Parathyroid adenoma (tissue), 2 donors: ENCODE data around the gene AGBL1.
"Not testable (repeated sequence)": the region's sequence is repeated elsewhere in the genome, so short reads cannot be mapped to it uniquely, and the experiment has no call there.

Source experiments
- H2AFZ ChIP-seq: fragments of 300-600 bp; sonication (generic); one replicate; pipeline ENCODE4 v1.7.0; 2017; ENCODE audit warnings: antibody characterized with exemption, mild to moderate bottlenecking
- H3K27ac ChIP-seq: fragments of 300-600 bp; sonication (generic); one replicate; pipeline ENCODE4 v1.7.0; 2017
- H3K27me3 ChIP-seq: fragments of 300-600 bp; sonication (generic); one replicate; pipeline ENCODE4 v1.7.0; 2017; ENCODE audit warnings: low read length; ENCODE audit not compliant: control insufficient read depth, insufficient read depth
- H3K36me3 ChIP-seq: fragments of 300-600 bp; sonication (generic); one replicate; pipeline ENCODE4 v1.7.0; 2017; ENCODE audit warnings: low read length; ENCODE audit not compliant: control insufficient read depth, insufficient read depth
- H3K4me1 ChIP-seq: fragments of 300-600 bp; sonication (generic); one replicate; pipeline ENCODE4 v1.7.0; 2017; ENCODE audit warnings: control low read depth
- H3K4me2 ChIP-seq: fragments of 300-600 bp; sonication (generic); one replicate; pipeline ENCODE4 v1.7.0; 2017; ENCODE audit warnings: low read length
- H3K4me3 ChIP-seq: fragments of 300-600 bp; sonication (generic); one replicate; pipeline ENCODE4 v1.7.0; 2017; ENCODE audit warnings: low read depth, low read length
- H3K79me2 ChIP-seq: fragments of 300-600 bp; sonication (generic); one replicate; pipeline ENCODE4 v1.7.0; 2017; ENCODE audit warnings: control low read depth
- H3K9ac ChIP-seq: fragments of 300-600 bp; sonication (generic); one replicate; pipeline ENCODE4 v1.7.0; 2017; ENCODE audit warnings: mild to moderate bottlenecking
- H3K9me3 ChIP-seq: fragments of 300-600 bp; sonication (generic); one replicate; pipeline ENCODE4 v1.7.0; 2017; ENCODE audit warnings: low read length; ENCODE audit not compliant: control insufficient read depth
- TF ChIP-seq, protein P1 (sequence below): fragments of 300-600 bp; sonication (generic); IDR thresholded peaks from one replicate; pipeline ENCODE4 v1.7.0; 2017; ENCODE audit warnings: antibody characterized with exemption, mild to moderate bottlenecking
- donor health status: primary hyperparathyroidism.

Gene AGBL1

DNA sequence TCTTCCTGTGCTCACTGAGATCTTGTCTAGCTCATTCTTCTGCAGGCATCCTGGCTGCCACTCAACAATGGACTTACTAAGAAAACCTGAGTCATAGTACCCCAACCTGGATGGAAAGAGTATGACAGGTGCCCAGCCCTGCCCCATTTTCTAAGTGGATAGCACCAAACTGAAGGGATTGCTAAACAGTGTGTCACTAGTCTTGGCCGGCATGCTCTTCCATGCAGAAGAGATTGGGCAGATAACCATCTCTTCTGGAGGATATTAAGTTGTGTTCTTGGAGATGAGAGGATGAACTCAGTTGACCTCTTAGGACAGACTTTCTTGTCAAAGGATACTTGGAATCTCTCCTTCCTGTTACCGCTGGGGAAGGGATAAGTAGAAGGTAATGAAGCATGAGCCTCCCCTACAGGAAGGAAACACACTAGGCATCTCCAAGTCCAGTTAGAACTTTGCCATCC lies 797.5 kb downstream of the AGBL1 start:
- H3K4me2 ChIP-seq = no peak overlapping the region
- H3K36me3 ChIP-seq = no peaks in the 10 kb centered on the region
- H3K27me3 ChIP-seq = no peaks in the 10 kb centered on the region
- H3K4me1 ChIP-seq = no peaks in the 10 kb centered on the region
- no peak overlapping the region for H3K4me3 ChIP-seq
- no peak overlapping the region for H3K9ac ChIP-seq
- H3K79me2 ChIP-seq = no peaks in the 10 kb centered on the region
- H2AFZ ChIP-seq = no peak overlapping the region
- no peaks in the 10 kb centered on the region for H3K9me3 ChIP-seq
- TF ChIP-seq, protein P1, sequence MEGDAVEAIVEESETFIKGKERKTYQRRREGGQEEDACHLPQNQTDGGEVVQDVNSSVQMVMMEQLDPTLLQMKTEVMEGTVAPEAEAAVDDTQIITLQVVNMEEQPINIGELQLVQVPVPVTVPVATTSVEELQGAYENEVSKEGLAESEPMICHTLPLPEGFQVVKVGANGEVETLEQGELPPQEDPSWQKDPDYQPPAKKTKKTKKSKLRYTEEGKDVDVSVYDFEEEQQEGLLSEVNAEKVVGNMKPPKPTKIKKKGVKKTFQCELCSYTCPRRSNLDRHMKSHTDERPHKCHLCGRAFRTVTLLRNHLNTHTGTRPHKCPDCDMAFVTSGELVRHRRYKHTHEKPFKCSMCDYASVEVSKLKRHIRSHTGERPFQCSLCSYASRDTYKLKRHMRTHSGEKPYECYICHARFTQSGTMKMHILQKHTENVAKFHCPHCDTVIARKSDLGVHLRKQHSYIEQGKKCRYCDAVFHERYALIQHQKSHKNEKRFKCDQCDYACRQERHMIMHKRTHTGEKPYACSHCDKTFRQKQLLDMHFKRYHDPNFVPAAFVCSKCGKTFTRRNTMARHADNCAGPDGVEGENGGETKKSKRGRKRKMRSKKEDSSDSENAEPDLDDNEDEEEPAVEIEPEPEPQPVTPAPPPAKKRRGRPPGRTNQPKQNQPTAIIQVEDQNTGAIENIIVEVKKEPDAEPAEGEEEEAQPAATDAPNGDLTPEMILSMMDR = no peak
- H3K27ac ChIP-seq = no peak overlapping the region

DNA sequence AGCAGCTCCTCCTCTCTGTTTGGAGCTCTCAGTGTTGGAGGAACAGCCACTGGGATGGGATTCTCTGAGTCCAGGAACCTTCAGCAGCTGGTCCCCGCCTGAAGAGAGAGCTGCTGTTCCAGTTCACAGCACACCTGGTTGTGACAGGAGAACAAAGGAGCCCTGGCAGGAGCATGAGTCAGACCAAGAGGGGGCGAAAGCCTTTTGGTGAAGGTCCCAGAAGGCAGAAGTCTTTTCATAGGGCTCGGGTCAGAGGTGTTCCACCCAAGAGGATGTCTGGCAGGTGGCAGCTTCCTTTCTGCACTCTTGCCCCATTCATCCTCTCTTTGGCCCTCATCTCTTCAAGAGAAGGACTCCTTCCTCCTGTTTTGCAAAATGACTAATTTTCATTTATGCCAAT lies 799.2 kb downstream of the AGBL1 start:
- H3K4me3 ChIP-seq, H3K27ac ChIP-seq, H3K4me2 ChIP-seq, H2AFZ ChIP-seq, H3K9ac ChIP-seq, H3K27me3 ChIP-seq, H3K9me3 ChIP-seq, H3K79me2 ChIP-seq, H3K4me1 ChIP-seq, H3K36me3 ChIP-seq: not testable (repeated sequence)

DNA sequence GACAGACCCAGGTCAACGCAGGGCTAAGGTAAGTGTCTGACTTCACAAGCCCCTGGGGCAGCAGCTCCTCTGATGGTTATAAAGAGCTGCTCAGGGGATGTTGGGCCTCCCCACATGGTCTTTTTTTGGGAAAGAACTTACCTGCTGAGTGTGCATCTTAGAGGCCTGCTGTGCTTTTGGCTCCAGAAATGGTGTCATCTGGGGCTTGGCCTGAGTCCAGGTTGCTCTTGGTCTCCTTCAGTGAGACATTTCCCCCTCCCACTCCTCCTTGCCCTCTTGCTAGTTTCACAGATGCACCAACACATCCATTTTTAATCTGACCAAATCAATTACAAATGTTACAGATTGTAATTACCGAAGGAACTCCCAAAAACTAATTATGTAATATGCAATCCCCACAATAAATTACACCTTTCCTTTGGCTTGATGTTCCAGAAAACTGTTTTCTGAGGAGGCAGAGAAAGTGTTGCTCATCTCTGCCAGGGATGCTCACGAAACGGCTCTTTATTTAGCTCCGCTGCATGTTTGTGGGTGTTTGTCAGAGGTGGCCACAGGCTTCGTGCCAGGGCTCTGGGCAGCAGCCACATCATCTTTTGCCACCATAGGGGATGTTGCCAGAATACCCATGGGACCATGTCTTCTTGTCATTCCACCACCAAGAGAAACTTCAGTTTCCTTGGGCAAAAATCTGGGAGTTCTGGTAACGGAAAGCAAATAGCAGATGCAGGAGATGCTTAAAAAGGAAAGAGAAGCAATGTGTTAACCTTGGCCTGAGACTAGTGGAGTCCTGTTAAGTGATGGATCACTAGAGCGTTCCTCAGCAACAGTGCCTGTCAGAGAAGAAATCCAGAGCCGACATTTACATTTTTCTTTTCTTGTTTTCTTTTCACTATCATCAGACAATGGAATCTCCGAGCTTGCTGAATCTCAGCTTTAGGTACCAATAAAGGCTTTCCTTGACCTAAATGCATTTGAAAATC lies 799.9 kb downstream of the AGBL1 start:
- Histone ChIP-seq H3K4me3 (no peak overlapping the region), H3K27ac (no peak overlapping the region), H3K36me3 (no peaks in the 10 kb centered on the region), H3K9ac (no peak overlapping the region), H3K4me1 (no peaks in the 10 kb centered on the region), H3K27me3 (no peaks in the 10 kb centered on the region), H3K79me2 (no peaks in the 10 kb centered on the region), H2AFZ (no peak overlapping the region), H3K4me2 (no peak overlapping the region), H3K9me3 (no peaks in the 10 kb centered on the region)
- TF ChIP-seq, protein P1 = no peak

DNA sequence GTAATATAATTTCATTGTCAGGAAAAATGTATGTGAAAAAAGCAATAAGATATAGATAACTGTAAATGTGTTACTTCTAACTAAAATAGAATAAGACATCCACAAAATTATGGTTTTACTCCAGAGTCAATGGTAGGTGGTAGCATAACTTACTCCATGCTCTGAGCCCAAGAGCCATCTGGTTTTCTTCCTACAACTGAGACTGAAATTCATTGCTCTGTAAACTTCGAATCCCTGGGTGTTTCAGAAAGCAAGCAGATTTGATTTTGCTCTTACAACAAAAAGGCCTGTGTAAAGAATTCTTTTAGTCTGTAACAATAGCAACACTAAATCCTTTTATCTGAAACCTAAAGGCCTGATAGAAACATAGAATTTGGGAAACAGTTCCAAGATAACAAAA lies 805.9 kb downstream of the AGBL1 start:
- H3K79me2 ChIP-seq = no peaks in the 10 kb centered on the region
- H2AFZ ChIP-seq = no peak overlapping the region
- no peaks in the 10 kb centered on the region for H3K4me1 ChIP-seq
- H3K4me2 ChIP-seq = no peak overlapping the region
- H3K9me3 ChIP-seq = no peaks in the 10 kb centered on the region
- H3K9ac ChIP-seq = no peak overlapping the region
- no peak overlapping the region for H3K4me3 ChIP-seq
- no peaks in the 10 kb centered on the region for H3K36me3 ChIP-seq
- TF ChIP-seq, protein P1 = no peak
- no peak overlapping the region for H3K27ac ChIP-seq
- no peaks in the 10 kb centered on the region for H3K27me3 ChIP-seq

DNA sequence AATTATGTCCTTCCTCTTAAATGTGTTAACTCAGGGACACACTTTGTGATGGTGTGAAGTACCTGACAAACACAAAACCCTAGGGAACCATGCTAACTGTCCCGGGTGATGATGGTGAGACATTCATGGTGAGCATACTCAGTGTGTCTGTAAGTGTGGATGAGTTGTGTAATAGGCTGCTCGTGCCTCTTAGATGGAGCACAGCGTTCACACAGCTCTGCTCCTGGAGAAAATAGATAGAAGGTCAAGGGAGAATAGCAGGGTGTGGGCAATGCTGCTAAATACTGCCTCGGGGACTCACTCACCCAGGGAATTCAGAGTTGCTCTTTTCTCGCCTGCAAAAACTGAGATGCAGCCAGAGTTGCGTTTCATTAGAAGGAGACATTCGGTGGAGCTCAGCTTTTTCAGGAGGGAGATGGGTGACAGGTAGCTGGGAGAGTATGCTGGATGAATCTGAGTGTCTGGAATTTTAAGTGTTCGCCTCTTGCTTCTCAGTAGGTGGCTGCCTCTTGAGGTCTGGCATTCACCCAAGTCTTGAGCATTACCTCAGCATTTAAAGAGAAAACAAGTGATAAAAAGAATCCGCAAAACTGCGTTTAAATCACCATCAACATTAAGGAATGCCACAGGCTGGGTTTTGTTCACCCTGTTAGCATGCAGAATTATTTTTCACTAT lies 813.2 kb downstream of the AGBL1 start:
- Histone ChIP-seq H3K4me1 (no peaks in the 10 kb centered on the region), H3K27me3 (no peaks in the 10 kb centered on the region), H3K27ac (no peak overlapping the region), H3K4me3 (no peak overlapping the region), H3K4me2 (no peak overlapping the region), H3K9ac (no peak overlapping the region), H3K79me2 (no peaks in the 10 kb centered on the region), H3K9me3 (no peaks in the 10 kb centered on the region), H2AFZ (no peak overlapping the region), H3K36me3 (no peaks in the 10 kb centered on the region)
- TF ChIP-seq, protein P1 = no peak
